ENCODE results near the gene OR8D1.

Gene OR8D1

DNA sequence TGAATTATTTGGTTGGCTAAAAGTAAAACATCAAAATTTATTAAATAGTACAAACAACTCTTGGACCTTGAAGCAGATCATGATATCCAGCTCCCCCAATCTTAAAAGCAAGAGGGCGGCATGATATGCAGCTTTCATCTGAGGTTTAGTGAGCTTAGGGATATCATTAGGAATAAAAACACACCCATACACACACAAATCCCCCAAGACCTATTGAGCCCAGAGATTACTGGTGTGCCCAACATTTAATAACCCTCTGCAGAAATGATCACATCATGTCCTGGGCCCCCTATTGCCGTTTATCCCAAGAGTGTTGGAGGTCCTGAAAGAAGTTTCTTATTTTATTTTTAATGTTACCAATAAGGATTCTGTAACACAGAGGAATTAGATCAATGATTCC, at the start of gene OR8D1:
TSS of gene OR8D1 (minus strand) at position 101 of the 400 bp plus-strand sequence. CDS start 3,183 bp downstream, outside the sequence.
- no peak for DNase-seq (ENCODE audit: low read depth)

DNA sequence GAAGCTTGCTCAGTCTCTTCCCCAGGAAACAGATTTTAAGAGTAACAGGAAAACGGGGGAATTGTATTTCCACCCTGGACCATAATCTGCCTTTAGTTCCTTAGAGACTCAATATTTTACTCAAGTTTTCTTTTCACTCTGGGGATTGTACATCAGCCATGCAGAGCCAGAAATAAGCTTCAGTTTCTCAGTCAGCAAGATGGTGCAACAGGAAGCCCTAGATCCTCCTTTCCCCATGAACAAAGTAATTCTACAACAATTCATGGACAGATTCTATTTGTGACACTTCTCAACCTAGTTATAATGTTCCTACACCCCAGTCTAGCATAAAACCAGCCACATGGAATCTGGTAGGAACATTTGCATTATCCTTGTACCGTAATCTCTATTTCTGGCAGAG, 45.8 kb upstream of the OR8D1 start:
- DNase-seq (ENCODE audit: low read depth): no peak

DNA sequence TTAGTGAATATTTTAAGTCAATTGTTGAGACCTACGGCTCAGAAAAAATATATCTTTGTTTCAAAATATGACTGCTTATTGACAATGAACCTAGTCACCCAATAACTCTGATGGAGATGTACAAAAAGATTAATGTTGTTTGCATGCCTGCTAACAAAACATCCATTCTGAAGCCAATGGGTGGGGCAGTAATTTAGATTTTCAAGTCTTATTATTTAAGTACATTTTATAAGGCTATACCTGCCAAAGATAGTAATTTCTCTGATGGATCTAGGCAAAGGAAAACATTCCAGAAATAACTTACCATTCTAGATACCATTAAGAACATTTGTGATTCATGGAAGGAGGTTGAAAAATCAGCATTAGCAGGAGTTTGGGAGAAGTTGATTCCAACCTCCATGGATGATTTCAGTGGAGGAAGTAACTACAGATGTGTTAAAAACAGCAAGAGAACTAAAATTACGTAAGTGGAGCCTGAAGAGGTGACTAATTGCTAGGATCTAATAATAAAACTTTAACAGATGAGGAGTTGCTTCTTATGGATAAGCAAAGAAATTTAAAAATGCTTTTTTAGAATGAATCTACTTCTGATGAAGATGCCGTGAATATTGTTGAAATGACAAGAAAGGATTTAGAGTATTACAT, 32.7 kb upstream of the OR8D1 start:
- no peak for DNase-seq (ENCODE audit: low read depth)

DNA sequence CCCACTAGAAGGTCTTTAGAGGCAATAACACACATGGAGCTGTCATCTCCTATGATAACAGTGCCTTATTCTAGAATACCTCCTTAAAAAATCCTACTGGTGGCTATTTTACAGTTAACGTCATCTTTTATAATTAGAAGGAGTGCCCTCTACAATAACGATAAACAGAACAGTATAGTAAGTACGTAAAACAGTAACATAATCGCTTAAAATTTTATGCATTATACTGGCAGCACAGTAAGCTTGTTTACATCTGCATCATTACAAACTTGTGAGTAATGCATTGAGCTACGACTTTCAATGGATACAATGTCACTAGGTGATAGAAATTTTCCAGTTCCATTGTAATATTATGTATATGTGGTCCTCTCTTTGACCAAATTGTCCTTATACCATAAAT, 30.6 kb upstream of the OR8D1 start:
- DNase-seq (ENCODE audit: low read depth): no peak

DNA sequence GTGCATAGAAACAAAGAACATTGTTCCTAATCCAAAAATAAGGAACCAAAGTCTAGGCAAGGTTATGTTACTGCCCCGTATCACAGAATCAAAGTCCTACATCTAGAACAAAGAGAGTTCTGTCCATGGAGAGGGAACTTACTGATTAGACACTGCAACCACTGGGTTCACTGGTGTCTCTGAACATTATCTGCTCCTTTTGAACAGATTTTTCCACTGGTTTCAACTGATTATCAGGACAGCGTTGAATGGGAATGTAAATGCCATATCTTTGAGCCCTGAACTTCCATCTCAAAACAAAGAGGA, 26.3 kb upstream of the OR8D1 start:
- no peak for DNase-seq (ENCODE audit: low read depth)

DNA sequence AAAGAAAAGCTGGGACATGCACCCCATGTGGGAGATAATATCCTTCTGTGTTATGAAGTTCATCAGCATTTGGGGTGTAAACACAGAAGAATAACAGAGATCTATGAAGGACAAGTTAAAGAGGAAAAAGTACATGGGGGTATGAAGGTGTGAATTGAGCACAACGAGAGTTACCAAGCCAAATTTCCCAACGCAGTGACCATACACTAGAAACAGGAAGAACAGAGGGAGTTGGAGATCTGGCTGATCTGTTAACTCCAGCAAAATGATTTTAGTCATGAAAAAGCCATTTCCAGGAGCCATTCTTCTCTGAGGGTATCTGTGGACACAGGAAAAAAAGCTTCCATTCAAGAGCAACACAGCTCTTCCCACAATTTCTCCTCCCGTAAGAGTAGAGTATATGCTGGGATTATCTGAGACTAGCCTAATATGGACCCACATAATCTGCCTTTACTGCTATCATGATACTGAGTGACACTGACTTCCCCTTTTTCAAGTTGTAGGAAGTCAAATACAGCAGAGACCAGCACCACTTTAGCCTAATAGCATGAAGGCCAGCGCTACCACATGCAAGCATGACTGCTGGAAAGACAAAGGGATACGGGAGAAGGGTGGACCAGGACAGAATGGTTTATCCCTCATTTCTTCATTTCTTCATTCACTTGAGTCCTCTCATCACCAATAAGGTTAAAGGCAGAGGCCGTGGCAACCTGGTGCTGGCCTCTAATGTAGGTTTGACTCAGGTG, 25.8 kb upstream of the OR8D1 start:
- no peak for DNase-seq (ENCODE audit: low read depth)

DNA sequence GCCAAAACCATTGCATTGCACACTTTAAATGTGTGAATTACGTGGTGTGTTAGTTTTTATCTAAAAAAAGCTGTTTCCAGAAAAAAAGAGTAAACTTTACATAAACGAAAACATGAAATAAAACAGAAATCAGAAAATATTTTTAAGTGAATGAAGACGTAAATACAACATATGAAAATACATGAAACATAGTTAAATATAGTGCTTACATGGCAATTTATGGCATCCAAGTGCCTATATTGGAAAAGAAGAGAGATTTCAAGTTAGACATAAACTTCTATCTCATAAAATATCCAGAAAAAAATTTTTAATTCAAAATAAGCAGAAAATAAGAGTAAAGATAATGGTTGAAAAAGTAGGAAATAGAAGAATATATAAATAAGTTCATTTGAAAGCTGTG, 18.1 kb upstream of the OR8D1 start:
- DNase-seq (ENCODE audit: low read depth): no peak

DNA sequence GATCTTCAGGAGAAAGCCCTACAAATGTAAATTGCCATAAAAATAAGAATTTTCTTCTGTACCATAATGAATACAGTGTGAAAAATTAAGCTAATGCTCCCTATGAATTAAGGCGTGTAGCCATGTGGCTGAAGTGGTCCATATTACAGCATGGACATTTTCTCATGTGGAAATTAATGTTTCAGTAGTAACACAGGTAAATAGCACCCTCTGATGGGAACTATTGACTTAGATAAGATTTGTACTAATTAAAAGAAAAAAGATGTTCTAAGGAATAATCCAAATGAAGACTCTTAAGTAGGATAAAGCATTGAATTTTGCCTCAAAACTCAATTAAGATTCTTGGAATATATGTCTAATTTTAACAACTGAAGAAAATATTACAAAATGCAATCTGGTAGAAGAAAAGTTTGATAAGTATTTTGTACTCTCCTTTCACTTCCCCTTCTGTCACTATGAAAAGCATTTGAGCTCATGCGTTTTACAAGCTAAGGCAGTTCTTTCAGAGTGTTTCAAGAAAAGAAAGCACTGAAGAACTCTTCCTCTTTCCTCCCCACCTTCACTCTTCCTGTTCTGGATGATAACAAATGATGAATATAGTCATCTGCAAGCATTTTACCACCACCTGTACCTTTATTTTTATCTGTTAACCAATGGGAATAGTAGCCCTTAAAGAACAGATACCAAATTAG, 16.2 kb upstream of the OR8D1 start:
- no peak for DNase-seq (ENCODE audit: low read depth)

DNA sequence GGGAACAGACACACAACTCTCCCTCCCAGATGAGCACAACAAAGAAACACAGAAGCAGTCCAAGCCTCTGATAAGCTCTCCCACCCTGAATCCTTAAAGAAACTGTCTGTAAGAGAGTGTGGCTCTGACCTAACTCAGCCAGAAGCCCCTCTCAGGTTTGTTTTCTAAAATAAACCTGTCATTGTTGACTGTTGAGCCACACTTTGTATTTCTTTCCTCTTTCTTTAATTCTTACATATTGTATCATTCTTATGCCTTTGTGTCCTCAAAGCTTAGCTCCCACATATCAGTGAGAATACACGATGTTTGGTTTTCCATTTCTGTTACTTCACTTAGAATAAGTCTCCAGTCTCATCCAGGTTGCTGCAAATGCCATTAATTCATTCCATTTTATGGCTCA, 14.0 kb upstream of the OR8D1 start:
- DNase-seq (ENCODE audit: low read depth): no peak

DNA sequence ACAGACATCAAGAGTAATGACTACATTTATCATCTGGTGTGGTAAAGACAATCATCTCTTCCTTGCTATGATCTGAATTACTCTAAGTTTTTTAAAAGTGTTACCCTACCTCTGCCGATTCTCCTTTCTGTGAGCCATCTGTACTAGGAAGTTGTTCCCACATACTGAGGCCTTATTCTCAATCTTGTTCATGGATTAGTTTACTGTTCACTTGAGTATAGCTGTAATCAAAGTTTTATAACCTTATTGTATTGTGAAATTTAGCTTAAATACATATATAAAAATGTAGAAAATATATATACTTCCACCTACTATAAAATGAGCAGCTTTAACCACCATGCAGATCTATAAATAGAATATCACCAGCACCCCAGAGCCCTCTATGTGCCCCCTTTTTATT, 8.6 kb upstream of the OR8D1 start:
- DNase-seq (ENCODE audit: low read depth): no peak

DNA sequence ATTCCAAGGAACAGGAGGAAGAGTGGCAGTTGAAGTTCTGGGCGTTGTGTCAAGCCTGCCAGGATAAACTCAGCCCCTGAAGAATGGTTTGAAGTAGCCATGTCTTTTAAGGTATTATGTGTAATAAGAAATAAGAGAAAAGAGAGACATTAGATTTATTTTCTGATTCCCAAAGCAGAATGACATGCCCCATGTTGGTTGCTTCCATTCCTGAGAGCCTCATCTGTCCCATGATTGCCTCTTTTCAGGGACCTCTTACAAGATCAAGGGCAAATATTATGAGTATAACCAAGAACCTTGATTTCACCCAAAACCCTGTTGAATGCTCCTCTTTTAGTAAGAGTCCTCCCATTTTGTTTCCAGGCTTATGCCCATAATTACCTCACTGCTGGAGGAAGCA, 6.3 kb upstream of the OR8D1 start, which contains the start of gene OR8D2:
TSS of gene OR8D2 (minus strand) at position 101 of the 400 bp plus-strand sequence. CDS start at position 101, 0 bp downstream.
- DNase-seq (ENCODE audit: low read depth): no peak

DNA sequence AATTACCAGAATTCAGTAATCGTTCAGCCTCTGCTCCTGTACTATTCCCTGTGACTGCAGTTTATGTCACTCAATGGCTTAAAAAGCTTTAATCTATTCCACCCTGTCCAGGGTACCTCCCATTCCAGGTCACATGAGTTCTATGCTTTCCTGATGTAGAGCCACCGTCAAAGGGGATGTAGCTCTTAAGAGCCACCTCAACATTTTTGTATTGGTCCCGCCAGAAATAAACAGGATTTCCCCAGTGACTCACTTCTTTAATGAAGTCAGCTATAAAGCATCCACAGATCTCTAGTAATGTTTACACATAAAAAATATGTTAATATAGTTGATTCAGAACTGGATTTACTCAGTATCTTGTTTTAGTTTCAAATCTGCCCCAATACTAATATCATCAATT, 1.3 kb upstream of the OR8D1 start:
- DNase-seq (ENCODE audit: low read depth): no peak

DNA sequence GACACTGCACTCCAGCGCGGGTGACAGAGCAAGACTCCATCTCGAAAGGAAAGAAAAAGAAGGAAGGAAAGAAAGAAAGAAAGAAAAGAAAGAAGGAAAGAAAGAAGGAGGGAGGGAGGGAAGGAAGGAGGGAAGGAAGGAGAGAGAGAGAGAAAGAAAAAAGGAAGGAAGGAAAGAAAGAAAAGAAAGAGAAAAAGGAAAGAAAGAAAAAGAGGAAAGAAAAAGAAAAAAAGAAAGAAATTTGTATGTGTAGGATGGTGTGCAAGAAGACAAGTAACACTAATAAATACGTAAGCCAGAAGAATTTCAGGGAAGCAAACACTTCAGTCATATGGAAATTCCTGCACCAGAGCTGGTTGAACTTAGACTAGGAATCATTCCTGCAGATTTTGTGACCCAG, 618 bp downstream of the OR8D1 start:
- no peak for DNase-seq (ENCODE audit: low read depth)

DNA sequence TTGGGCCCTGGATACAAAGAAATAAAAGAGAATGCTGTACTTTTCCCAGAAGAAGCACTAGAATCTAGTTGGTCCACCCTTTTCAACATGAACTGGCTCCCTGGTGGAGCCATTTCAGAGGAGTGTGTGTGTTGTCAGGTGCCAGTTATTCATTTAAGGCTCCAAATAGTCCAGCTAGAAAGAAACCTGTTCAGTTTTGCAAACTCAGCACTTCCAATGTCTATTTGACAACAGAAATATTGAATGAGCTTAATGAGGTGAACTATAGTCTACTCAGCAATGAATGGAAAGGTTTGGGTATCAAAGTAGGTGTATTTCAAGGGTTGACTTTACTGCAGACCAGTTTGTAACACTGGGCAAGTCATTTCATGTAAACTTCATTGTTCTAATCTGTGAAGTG, 2.1 kb downstream of the OR8D1 start:
- DNase-seq (ENCODE audit: low read depth): no peak

DNA sequence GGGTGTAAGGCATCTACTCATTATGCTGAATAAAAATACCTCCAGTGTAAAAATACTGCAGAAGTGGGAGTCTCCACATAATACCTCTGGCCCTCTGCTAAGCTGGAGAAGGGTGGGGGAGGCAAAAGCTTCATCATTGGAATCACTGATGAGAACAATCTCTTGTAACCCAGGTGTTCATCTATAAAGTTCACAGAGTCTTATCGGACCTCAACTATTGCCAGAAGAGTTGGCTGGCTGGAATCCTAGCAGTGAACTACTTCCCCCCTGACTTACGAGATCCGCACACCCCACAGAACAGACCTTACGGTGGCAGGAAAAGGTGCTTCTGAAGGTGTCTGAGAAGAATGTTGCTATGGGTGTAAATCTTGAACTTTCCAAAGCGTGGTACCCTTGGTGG, 2.5 kb downstream of the OR8D1 start:
- no peak for DNase-seq (ENCODE audit: low read depth)

DNA sequence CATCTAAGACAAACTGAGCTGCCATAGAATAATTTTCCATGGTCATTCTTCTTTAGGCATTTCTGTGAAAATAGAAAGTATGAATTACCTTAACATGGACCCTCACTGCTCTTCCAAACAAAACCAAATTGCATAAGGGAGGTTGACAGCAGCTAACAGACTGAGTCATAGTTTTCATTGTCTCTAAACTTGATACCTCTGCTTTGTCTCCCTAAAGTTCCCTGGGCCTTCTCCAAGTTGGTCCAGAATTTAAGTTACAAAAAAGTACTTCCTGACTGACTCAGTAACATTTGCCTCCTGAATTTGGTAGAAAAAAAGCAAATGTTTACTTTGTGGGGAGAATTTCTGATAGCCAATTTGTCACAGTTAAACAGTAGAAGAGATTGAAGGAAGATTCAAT, 3.0 kb downstream of the OR8D1 start:
- no peak for DNase-seq (ENCODE audit: low read depth)

DNA sequence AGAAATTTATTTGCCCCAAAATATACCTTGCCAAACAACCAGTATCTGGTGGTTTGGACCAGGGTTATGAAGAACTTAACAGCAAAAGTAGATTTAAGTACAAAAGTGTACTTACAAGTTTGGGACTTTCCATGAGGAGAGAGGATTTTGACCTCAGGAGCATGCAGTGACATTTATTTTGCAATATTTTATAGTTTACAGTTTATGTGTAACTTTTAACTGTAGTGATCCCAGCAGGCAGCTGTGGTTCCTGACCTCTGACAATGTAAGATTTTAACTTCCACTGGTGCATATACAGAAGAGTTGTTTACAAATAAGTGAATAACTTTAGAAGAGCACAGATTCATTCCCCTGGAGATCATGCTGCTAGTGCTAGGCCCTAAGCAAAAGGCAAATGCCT, 6.7 kb downstream of the OR8D1 start:
- no peak for DNase-seq (ENCODE audit: low read depth)

DNA sequence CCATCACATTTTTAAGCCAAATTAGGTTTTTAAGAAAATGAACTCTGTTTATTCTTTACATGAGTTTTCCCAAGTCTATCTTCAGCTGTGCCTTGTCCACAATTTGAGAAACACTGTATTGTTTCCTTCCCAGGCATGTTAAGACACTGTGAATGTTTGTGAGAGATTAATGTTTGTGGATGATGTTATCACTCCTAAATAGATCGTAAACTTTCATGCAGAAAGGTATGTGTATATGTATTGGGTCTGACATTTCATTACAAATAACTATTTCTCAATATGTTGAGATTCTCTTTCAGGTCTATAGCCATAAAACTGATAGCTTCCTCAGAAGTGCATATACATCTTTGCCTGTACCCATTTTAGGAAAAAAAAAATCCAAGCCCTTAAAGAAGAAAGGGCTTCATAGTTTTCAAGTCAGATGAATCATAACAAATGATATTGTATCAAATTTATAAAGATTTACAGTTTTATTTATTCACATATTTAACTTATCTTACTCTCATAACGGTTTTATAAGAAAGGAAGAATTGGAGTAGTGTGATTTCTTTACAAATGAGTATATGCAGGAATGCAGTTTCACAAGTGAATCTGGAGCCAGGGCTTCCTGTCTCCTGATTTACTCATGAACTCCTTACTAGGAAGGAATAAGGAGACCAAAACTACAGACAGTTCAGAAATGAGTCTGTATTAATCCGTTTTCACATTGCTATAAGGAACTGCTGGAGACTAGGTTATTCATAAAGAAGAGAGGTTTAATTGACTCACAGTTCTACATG, 11.2 kb downstream of the OR8D1 start:
- DNase-seq (ENCODE audit: low read depth): no peak

DNA sequence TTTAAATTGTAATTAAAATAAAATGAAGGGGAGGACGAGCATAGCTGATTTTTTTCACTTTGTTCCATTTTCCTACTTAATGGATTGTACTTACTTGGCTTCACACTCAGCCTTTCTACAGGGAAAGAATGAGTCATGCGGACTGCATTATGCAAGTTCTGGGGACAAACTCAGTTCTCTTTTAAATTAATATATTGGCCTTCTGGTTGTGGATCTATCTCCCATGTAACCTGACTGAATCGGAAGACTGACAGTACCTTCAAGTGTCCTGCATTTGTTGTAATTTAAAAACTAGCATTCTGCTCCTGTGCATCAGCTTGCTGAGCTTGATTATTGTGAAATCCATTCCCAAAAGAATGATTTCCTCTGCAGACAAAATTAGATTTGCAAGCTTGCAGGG, 12.2 kb downstream of the OR8D1 start:
- no peak for DNase-seq (ENCODE audit: low read depth)

DNA sequence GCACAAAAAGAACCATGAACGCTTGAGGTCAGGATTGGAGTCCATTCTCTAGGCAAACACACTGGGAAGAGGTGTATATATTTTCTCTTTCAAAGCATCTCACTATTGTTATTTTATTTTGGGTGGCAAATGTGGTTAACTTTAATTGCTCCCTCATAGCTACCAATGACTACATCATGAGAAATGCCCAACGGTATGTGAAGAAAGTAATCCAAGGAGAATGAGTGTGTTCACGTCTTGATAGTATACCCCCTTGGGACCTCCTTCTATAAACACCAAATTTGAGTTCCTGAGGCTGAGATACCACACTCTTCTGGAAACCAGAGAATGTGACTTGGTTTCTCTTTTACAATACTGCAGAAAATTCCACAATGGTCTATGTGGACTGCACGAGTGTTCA, 15.8 kb downstream of the OR8D1 start:
- DNase-seq (ENCODE audit: low read depth): no peak

DNA sequence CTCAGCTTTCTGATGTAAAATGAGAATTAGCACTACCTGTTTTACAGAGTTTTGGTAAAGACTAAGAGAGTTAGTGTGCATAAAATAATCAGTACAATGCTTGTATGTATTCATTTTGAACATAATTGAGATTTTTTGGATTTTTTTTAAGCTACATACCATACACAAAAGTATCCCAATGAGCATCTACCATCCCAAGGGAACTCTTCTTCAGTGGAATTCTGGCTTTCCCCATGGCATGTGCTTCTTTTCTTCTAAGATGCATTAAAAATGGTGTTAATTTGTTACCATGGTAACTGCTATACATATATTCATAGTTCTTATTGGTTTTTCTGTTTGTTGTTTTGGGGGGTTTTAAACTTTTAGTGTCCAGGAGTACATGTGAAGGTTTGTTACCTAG, 17.7 kb downstream of the OR8D1 start:
- no peak for DNase-seq (ENCODE audit: low read depth)

DNA sequence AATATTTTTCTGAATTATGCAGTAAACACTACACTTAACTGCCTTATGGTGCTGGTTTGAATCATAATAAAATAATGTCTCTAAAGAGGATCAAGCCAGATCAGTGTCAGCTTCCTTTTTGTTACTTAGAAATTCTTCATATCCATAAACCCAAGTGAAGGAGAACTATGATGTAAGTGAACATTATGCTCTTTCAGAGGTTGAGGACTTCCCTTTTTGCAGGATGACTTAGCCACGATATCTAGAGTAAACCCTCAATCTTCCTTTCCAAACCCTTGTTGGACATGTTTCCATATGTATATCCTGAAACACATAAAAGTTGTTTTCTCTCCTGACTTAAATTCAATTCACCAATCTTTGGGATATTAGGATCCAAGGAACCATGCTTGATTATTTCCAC, 19.1 kb downstream of the OR8D1 start:
- DNase-seq (ENCODE audit: low read depth): no peak

Data from activated T-helper 9 cell treated with anti-CD3 and anti-CD28 coated beads, Interleukin-2, amount 50 U/mL, for 16 hours (primary cell).